CD4-positive, alpha-beta memory T cell (primary cell): ENCODE data around the gene OR6J1. TPM values are rescaled to one million over a fixed set of nuclear protein-coding genes. Genes with fewer than 3 reads are reported as not detected.

Experiments used
- CTCF ChIA-PET: fragments of 350-600 bp; sonication (Branson Sonifier 250); formaldehyde crosslinking; loops from one replicate; lab custom pipeline; 2021; ENCODE audit warnings: inconsistent platforms; ENCODE audit not compliant: partially characterized antibody; lab: Charles Lee
- POLR2A ChIA-PET: fragments of 350-600 bp; sonication (Branson Sonifier 250); formaldehyde crosslinking; loops from one replicate; lab custom pipeline; 2021; ENCODE audit not compliant: partially characterized antibody; lab: Charles Lee
- DNase-seq, 5 donors: peaks; one replicate each; pipeline versions ENCODE4 v3.0.0 to v3.0.0-alpha.2; 2020 to 2022; ENCODE audit warnings: mixed read lengths in 1 of 5
- H3K27ac ChIP-seq: one replicate; pipeline ENCODE4 v1.7.0; 2013; ENCODE audit warnings: low read depth, low read length
- H3K27me3 ChIP-seq: 2 replicates; pipeline ENCODE4 v1.7.0; 2013; ENCODE audit warnings: mild to moderate bottlenecking, low read length, moderate library complexity; ENCODE audit not compliant: insufficient read depth
- H3K36me3 ChIP-seq: 2 replicates; pipeline ENCODE4 v1.7.0; 2013; ENCODE audit warnings: mild to moderate bottlenecking, low read length, moderate library complexity; ENCODE audit not compliant: insufficient read depth
- H3K4me1 ChIP-seq: 2 replicates; pipeline ENCODE4 v1.7.0; 2013; ENCODE audit warnings: mild to moderate bottlenecking, low read length, moderate library complexity; ENCODE audit not compliant: insufficient read depth
- H3K4me3 ChIP-seq, 2 donors: one replicate each; pipeline ENCODE4 v1.7.0; 2013; ENCODE audit warnings: low read length in 2 of 2, mild to moderate bottlenecking in 1 of 2
- H3K9me3 ChIP-seq, 2 donors: one replicate each; pipeline ENCODE4 v1.7.0; 2013; ENCODE audit warnings: low read length in 2 of 2, control low read depth in 1 of 2; ENCODE audit not compliant: control insufficient read depth in 1 of 2
- H3K27ac Mint-ChIP-seq, 7 donors: one replicate each; pipeline ENCODE4 v1.8.0; 2020 to 2021; ENCODE audit warnings: mixed read lengths in 7 of 7, mild to moderate bottlenecking in 6 of 7, inconsistent platforms in 3 of 7, moderate library complexity in 3 of 7
- H3K27me3 Mint-ChIP-seq, 2 donors: one replicate each; pipeline ENCODE4 v1.8.0; 2020 to 2021; ENCODE audit warnings: mixed read lengths in 2 of 2
- H3K36me3 Mint-ChIP-seq, 2 donors: one replicate each; pipeline ENCODE4 v1.8.0; 2020 to 2021; ENCODE audit warnings: mixed read lengths in 2 of 2, inconsistent platforms in 1 of 2, mild to moderate bottlenecking in 1 of 2
- H3K4me1 Mint-ChIP-seq, 4 donors: one replicate each; pipeline ENCODE4 v1.8.0; 2020 to 2021; ENCODE audit warnings: mixed read lengths in 4 of 4, mild to moderate bottlenecking in 1 of 4
- H3K4me3 Mint-ChIP-seq, 8 donors: one replicate each; pipeline ENCODE4 v1.8.0; 2020 to 2021; ENCODE audit warnings: mixed read lengths in 8 of 8, mild to moderate bottlenecking in 7 of 8, moderate library complexity in 6 of 8, inconsistent platforms in 3 of 8
- H3K9me3 Mint-ChIP-seq, 8 donors: one replicate each; pipeline ENCODE4 v1.8.0; 2020 to 2021; ENCODE audit warnings: mixed read lengths in 8 of 8, mild to moderate bottlenecking in 5 of 8, inconsistent platforms in 3 of 8, moderate library complexity in 1 of 8
- intact Hi-C: fragments of 100-400 bp; cut with micrococcal nuclease; formaldehyde crosslinking; loops from one replicate; pipeline ENCODE4 v1.15.1; 2023
- polyA plus RNA-seq, 2 donors: library from polyadenylated mRNA; unstranded; fragments of 300-500 nt; fragmentation: Illumina TruSeq; gene quantifications; one replicate each; pipeline ENCODE4 v1.2.3, GENCODE V29; 2021
- total RNA-seq, 2 experiments: library from RNA; stranded (reverse); gene quantifications; one replicate each; pipeline ENCODE4 v1.2.3, GENCODE V29; 2021

Gene OR6J1
- total and polyA plus RNA-seq, 4 experiments from 2014 or later: not detected

GRCh38 chr14:22666203-22666893 lies 22.2 kb upstream of the OR6J1 start:
- POLR2A ChIA-PET: no interaction called here
- H3K4me3 Mint-ChIP-seq: no peak overlapping the region
- Histone ChIP-seq H3K27me3 (no peaks in the 10 kb centered on the region), H3K4me1 (no peaks in the 10 kb centered on the region), H3K9me3 (no peaks in the 10 kb centered on the region), H3K4me3 (no peak overlapping the region), H3K27ac (no peak overlapping the region), H3K36me3 (no peaks in the 10 kb centered on the region)
- CTCF ChIA-PET: interaction anchor here (1.0 kb wide), 1 partner anchor 13 kb away, joined by 4 read pairs; no protein-coding TSS in a partner anchor
- intact Hi-C loops: no loop called here
- no peaks in the 10 kb centered on the region for H3K4me1 Mint-ChIP-seq
- H3K9me3 Mint-ChIP-seq: no peaks in the 10 kb centered on the region
- no peak overlapping the region for H3K27ac Mint-ChIP-seq
- H3K36me3 Mint-ChIP-seq: no peaks in the 10 kb centered on the region
- no peak for DNase-seq
- no peaks in the 10 kb centered on the region for H3K27me3 Mint-ChIP-seq

DNA sequence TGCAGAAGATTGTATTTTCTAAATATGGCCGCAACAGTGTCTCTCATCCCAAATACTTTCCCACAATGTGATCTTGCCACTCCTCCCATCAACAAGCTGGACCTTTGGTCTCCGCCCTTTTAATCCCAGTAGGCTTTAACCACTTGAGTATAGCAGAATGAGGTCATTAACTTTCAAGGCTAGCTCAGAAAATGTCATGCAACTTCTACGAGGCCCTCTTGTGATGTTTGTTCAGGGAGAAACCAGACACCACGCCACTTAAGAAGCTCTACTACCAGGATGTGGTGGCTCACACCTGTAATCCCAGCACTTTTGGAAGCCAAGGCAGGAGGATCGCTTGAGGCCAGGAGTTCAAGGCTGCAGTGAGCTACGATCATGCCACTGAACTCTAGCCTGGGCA lies 20.1 kb upstream of the OR6J1 start:
- no peak overlapping the region for H3K27ac ChIP-seq
- H3K36me3 ChIP-seq: no peaks in the 10 kb centered on the region
- Mint-ChIP-seq H3K27ac (no peak overlapping the region), H3K27me3 (no peaks in the 10 kb centered on the region), H3K9me3 (no peaks in the 10 kb centered on the region), H3K4me3 (no peak overlapping the region), H3K4me1 (no peaks in the 10 kb centered on the region), H3K36me3 (no peaks in the 10 kb centered on the region)
- no peaks in the 10 kb centered on the region for H3K4me1 ChIP-seq
- intact Hi-C loops: no loop called here
- H3K27me3 ChIP-seq: no peaks in the 10 kb centered on the region
- DNase-seq: no peak
- POLR2A ChIA-PET: no interaction called here
- H3K4me3 ChIP-seq: no peak overlapping the region
- CTCF ChIA-PET: no interaction called here
- no peaks in the 10 kb centered on the region for H3K9me3 ChIP-seq

GRCh38 chr14:22660654-22661053 lies 16.5 kb upstream of the OR6J1 start:
- Mint-ChIP-seq H3K4me3 (no peak overlapping the region), H3K9me3 (no peaks in the 10 kb centered on the region), H3K4me1 (no peaks in the 10 kb centered on the region), H3K27me3 (no peaks in the 10 kb centered on the region), H3K27ac (no peak overlapping the region), H3K36me3 (no peaks in the 10 kb centered on the region)
- Histone ChIP-seq H3K4me3 (no peak overlapping the region), H3K36me3 (no peaks in the 10 kb centered on the region), H3K27ac (no peak overlapping the region), H3K9me3 (no peaks in the 10 kb centered on the region), H3K27me3 (no peaks in the 10 kb centered on the region), H3K4me1 (no peaks in the 10 kb centered on the region)
- ChIA-PET CTCF (interaction anchor here (0.6 kb wide), 1 partner anchor 146 kb away, joined by 3 read pairs; no protein-coding TSS in a partner anchor), POLR2A (interaction anchor here (0.5 kb wide), 1 partner anchor 67 kb away, joined by 3 read pairs; no protein-coding TSS in a partner anchor)
- intact Hi-C loops: no loop called here
- no peak for DNase-seq

- CTCF ChIA-PET: interaction anchor here (1.0 to 1.6 kb wide), 6 partner anchors 10 to 193 kb away, joined by 3 to 8 read pairs (median 4); no protein-coding TSS in a partner anchor
- Mint-ChIP-seq H3K4me1 (no peaks in the 10 kb centered on the region), H3K4me3 (no peak overlapping the region), H3K27ac (no peak overlapping the region), H3K36me3 (no peaks in the 10 kb centered on the region), H3K9me3 (no peaks in the 10 kb centered on the region), H3K27me3 (no peaks in the 10 kb centered on the region)
- intact Hi-C loops: no loop called here
- no peak overlapping the region for H3K27ac ChIP-seq
- no peaks in the 10 kb centered on the region for H3K9me3 ChIP-seq
- DNase-seq: no peak
- POLR2A ChIA-PET: interaction anchor here (1.1 kb wide), 1 partner anchor 102 kb away, joined by 3 read pairs; no protein-coding TSS in a partner anchor
- H3K27me3 ChIP-seq: no peaks in the 10 kb centered on the region
- no peaks in the 10 kb centered on the region for H3K36me3 ChIP-seq
- no peak overlapping the region for H3K4me3 ChIP-seq
- no peaks in the 10 kb centered on the region for H3K4me1 ChIP-seq
Measured at GRCh38 chr14:22658946-22659345, 14.8 kb upstream of the OR6J1 start.

DNA sequence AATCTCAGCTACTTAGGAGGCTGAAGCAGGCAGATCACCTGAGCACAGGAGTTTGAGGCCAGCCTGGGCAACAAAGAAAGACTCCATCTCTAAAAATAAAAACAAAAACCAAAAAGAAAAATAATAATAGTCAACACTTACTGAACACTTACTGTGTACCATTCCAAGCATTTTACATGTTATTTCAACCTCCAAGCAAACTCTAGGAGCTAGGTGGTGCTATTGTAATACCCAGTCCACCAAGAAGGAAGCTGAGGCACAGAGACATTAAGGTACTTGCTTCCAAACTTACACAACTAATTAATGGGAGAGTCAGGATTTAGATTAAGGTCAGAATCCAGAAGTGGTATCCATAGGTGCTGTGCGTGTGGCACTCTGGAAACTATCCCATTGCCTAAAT lies 13.7 kb upstream of the OR6J1 start:
- ChIA-PET CTCF (interaction anchor here (1.2 to 3.2 kb wide), 2 partner anchors 87 to 101 kb away, joined by 4 to 15 read pairs; no protein-coding TSS in a partner anchor), POLR2A (interaction anchor here (1.2 kb wide), 1 partner anchor 87 kb away, joined by 3 read pairs; no protein-coding TSS in a partner anchor)
- Histone ChIP-seq H3K27me3 (no peaks in the 10 kb centered on the region), H3K9me3 (no peaks in the 10 kb centered on the region), H3K36me3 (no peaks in the 10 kb centered on the region), H3K27ac (no peak overlapping the region), H3K4me3 (no peak overlapping the region), H3K4me1 (no peaks in the 10 kb centered on the region)
- Mint-ChIP-seq H3K9me3 (no peaks in the 10 kb centered on the region), H3K4me1 (no peaks in the 10 kb centered on the region), H3K27me3 (no peaks in the 10 kb centered on the region), H3K4me3 (no peak overlapping the region), H3K27ac (no peak overlapping the region), H3K36me3 (no peaks in the 10 kb centered on the region)
- intact Hi-C loops: no loop called here
- no peak for DNase-seq

GRCh38 chr14:22656945-22657731 lies 13.0 kb upstream of the OR6J1 start:
- no peaks in the 10 kb centered on the region for H3K36me3 ChIP-seq
- CTCF ChIA-PET: interaction anchor here (0.6 to 3.2 kb wide), 3 partner anchors 71 to 100 kb away, joined by 3 to 15 read pairs (median 4); no protein-coding TSS in a partner anchor
- H3K4me1 ChIP-seq: no peaks in the 10 kb centered on the region
- Mint-ChIP-seq H3K9me3 (no peaks in the 10 kb centered on the region), H3K36me3 (no peaks in the 10 kb centered on the region), H3K4me3 (no peak overlapping the region), H3K4me1 (no peaks in the 10 kb centered on the region), H3K27ac (no peak overlapping the region), H3K27me3 (no peaks in the 10 kb centered on the region)
- POLR2A ChIA-PET: interaction anchor here (1.2 kb wide), 1 partner anchor 87 kb away, joined by 3 read pairs; no protein-coding TSS in a partner anchor
- DNase-seq: no peak
- no peak overlapping the region for H3K27ac ChIP-seq
- no peaks in the 10 kb centered on the region for H3K9me3 ChIP-seq
- intact Hi-C loops: no loop called here
- no peak overlapping the region for H3K4me3 ChIP-seq
- no peaks in the 10 kb centered on the region for H3K27me3 ChIP-seq

DNA sequence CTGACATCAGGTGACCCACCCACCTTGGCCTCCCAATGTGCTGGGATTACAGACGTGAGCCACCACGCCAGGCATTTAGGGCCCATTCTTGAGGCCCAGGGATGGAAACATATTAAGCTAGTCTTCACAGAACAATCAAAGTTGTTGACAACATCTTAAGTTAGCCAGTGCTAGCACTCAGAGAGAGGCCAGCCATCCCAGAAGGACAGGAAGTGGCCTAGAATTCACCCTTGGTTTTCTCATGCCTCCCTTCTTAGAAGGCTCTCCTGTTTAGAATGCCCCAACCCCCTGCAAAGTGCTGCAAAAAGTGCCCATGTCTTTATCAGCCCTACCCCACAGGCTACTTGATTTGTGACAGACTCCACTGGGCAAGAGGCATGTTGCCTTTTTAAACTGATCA lies 12.1 kb upstream of the OR6J1 start:
- CTCF ChIA-PET: interaction anchor here (1.0 to 3.2 kb wide), 2 partner anchors 85 to 99 kb away, joined by 3 to 15 read pairs; no protein-coding TSS in a partner anchor
- H3K4me1 Mint-ChIP-seq: no peaks in the 10 kb centered on the region

More for the DNA sequence above, 12.1 kb upstream of the OR6J1 start:
- no peaks in the 10 kb centered on the region for H3K27me3 Mint-ChIP-seq
- POLR2A ChIA-PET: no interaction called here
- peak overlapping the region in 1 of 7 donors; percentile 9 for H3K27ac Mint-ChIP-seq
- H3K9me3 Mint-ChIP-seq: no peaks in the 10 kb centered on the region
- no peaks in the 10 kb centered on the region for H3K36me3 ChIP-seq
- H3K4me3 ChIP-seq: no peak overlapping the region
- no peak overlapping the region for H3K4me3 Mint-ChIP-seq
- H3K27me3 ChIP-seq: no peaks in the 10 kb centered on the region
- DNase-seq: no peak
- no peaks in the 10 kb centered on the region for H3K9me3 ChIP-seq
- no peaks in the 10 kb centered on the region for H3K4me1 ChIP-seq
- intact Hi-C loops: no loop called here
- H3K27ac ChIP-seq: no peak overlapping the region
- H3K36me3 Mint-ChIP-seq: no peaks in the 10 kb centered on the region
